Neural progenitor cell (in vitro differentiated cells): ENCODE measurements around the gene LMAN2. TPM values are rescaled to one million over a fixed set of nuclear protein-coding genes. Genes with fewer than 3 reads are reported as not detected.

Experiments used
- DNase-seq: peaks from one replicate; pipeline ENCODE4 v3.0.0-alpha.2; 2016; ENCODE audit warnings: low spot score
- H2AFZ ChIP-seq: fragments of 200-600 bp; sonication (generic); replicated peaks from 2 replicates; pipeline ENCODE4 v1.6.1; 2016; ENCODE audit warnings: antibody characterized with exemption
- H3F3A ChIP-seq: fragments of 200-600 bp; sonication (generic); 2 replicates; pipeline ENCODE4 v1.6.1; 2016; ENCODE audit warnings: antibody characterized with exemption, low read depth
- H3K27ac ChIP-seq: fragments of 200-600 bp; sonication (generic); 2 replicates; pipeline ENCODE4 v1.5.1; 2016; ENCODE audit warnings: mild to moderate bottlenecking
- H3K27me3 ChIP-seq: fragments of 200-600 bp; sonication (generic); 2 replicates; pipeline ENCODE4 v1.6.1; 2016; ENCODE audit warnings: mild to moderate bottlenecking, moderate library complexity
- H3K36me3 ChIP-seq: fragments of 200-600 bp; sonication (generic); 2 replicates; pipeline ENCODE4 v1.5.1; 2016
- H3K4me1 ChIP-seq: fragments of 200-600 bp; sonication (generic); 2 replicates; pipeline ENCODE4 v1.6.1; 2016; ENCODE audit warnings: mixed run types
- H3K4me2 ChIP-seq: fragments of 200-600 bp; sonication (generic); 2 replicates; pipeline ENCODE4 v1.6.1; 2016
- H3K4me3 ChIP-seq: fragments of 200-600 bp; sonication (generic); 2 replicates; pipeline ENCODE4 v1.5.1; 2016
- H3K79me2 ChIP-seq: fragments of 200-600 bp; sonication (generic); 2 replicates; pipeline ENCODE4 v1.6.1; 2016; ENCODE audit warnings: low read depth
- H3K9ac ChIP-seq: fragments of 200-600 bp; sonication (generic); 2 replicates; pipeline ENCODE4 v1.6.1; 2016
- H3K9me3 ChIP-seq: fragments of 200-600 bp; sonication (generic); 2 replicates; pipeline ENCODE4 v1.5.1; 2016; ENCODE audit warnings: low read depth
- H4K20me1 ChIP-seq: fragments of 200-600 bp; sonication (generic); 2 replicates; pipeline ENCODE4 v1.6.1; 2016; ENCODE audit warnings: low read depth
- H3K27ac Mint-ChIP-seq: 3 replicates; pipeline ENCODE4 v1.8.0; 2021; ENCODE audit warnings: mixed read lengths
- H3K27me3 Mint-ChIP-seq: 2 replicates; pipeline ENCODE4 v1.8.0; 2022; ENCODE audit warnings: low read depth, mild to moderate bottlenecking, inconsistent platforms, moderate library complexity, mixed read lengths; ENCODE audit not compliant: insufficient read depth
- H3K36me3 Mint-ChIP-seq: 3 replicates; pipeline ENCODE4 v1.8.0; 2021; ENCODE audit warnings: mixed read lengths
- H3K4me1 Mint-ChIP-seq: 3 replicates; pipeline ENCODE4 v1.8.0; 2021; ENCODE audit warnings: mixed read lengths
- H3K4me3 Mint-ChIP-seq: 3 replicates; pipeline ENCODE4 v1.8.0; 2021; ENCODE audit warnings: mild to moderate bottlenecking, moderate library complexity, mixed read lengths
- H3K9me3 Mint-ChIP-seq: 3 replicates; pipeline ENCODE4 v1.8.0; 2020; ENCODE audit warnings: mixed read lengths
- CTCF ChIP-seq: fragments of 200-600 bp; sonication (generic); IDR thresholded peaks from 2 replicates; pipeline ENCODE4 v1.5.1; 2017; ENCODE audit warnings: antibody characterized with exemption, mild to moderate bottlenecking
- EZH2 ChIP-seq: fragments of 200-600 bp; sonication (generic); IDR thresholded peaks from 2 replicates; pipeline ENCODE4 v1.6.1; 2017; ENCODE audit warnings: antibody characterized with exemption, mild to moderate bottlenecking, moderate library complexity
- EZH2phosphoT487 ChIP-seq: fragments of 200-600 bp; sonication (generic); IDR thresholded peaks from 2 replicates; pipeline ENCODE4 v1.6.1; 2017; ENCODE audit warnings: antibody characterized with exemption
- total RNA-seq: library from RNA; depleted of rRNA; stranded (reverse); fragments of >200 nt; gene quantifications from 2 replicates; pipeline ENCODE4 v1.2.3, GENCODE V29; 2015; ENCODE audit warnings: low replicate concordance

The LMAN2 gene
- total RNA-seq, 1 donor from 2014 or later = 96.5 TPM

- peaks cover 17% of the 10 kb centered on the region for H3K27me3 Mint-ChIP-seq
- no peaks in the 10 kb centered on the region for H3K9me3 Mint-ChIP-seq
- Histone ChIP-seq H3K9ac (no peak overlapping the region), H4K20me1 (no peaks in the 10 kb centered on the region), H3K9me3 (no peaks in the 10 kb centered on the region), H3K27me3 (peaks cover 26% of the 10 kb centered on the region), H3F3A (peaks cover 54% of the 10 kb centered on the region), H3K4me1 (peaks cover 19% of the 10 kb centered on the region), H3K27ac (no peak overlapping the region), H2AFZ (no peak overlapping the region), H3K4me2 (no peak overlapping the region), H3K36me3 (no peaks in the 10 kb centered on the region), H3K79me2 (no peaks in the 10 kb centered on the region), H3K4me3 (no peak overlapping the region)
- peak; percentile 58 for DNase-seq
- peaks cover 2% of the 10 kb centered on the region for H3K36me3 Mint-ChIP-seq
- peak overlapping the region; percentile 84 for H3K27ac Mint-ChIP-seq
- TF ChIP-seq EZH2 (no peak), CTCF (peak; percentile 65), EZH2phosphoT487 (no peak)
- H3K4me3 Mint-ChIP-seq = peak overlapping the region; percentile 79
- peaks cover 39% of the 10 kb centered on the region for H3K4me1 Mint-ChIP-seq
Measured at GRCh38 chr5:177368869-177369644, 17.6 kb upstream of the LMAN2 start.

DNA sequence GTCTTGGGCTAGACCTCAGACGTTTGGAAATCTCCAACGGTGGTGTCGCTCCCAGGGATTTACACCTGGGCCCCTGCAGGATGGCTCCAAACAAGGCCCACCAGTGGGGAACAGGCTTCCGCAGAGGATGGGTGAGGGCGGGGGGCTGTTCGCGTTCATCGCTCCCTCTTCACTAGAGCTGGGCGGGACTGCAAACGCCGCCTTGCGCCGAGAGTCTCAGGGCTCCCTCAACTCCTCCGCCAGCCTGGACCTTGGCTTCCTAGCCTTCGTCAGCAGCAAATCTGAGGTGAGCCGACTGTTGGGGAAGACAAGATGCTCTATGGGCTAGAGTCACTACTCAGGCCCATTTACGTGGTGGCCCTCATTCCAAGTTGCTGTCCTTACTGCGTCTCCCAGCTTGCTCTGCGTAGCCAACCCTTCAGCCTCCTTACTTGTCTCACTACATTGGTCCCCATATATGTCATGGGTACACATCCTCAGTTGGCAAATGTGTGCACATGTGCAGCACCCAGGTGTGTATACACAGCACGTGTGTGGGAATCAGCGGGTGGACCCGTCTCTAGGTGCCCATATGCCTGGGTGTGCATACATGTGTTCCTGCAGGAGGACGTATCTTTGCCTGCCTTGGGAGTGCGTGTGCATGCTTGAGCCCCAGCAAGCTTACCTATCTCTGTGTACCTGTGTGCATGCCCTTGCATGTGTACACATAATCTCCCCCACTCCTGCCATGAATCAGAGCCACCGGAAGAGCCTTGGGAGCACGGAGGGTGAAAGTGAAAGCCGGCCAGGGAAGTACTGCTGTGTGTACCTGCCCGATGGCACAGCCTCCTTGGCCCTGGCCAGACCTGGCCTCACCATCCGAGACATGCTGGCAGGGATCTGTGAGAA lies 16.8 kb upstream of the LMAN2 start:
- Histone ChIP-seq H3K9me3 (no peaks in the 10 kb centered on the region), H4K20me1 (no peaks in the 10 kb centered on the region), H3K9ac (no peak overlapping the region), H2AFZ (no peak overlapping the region), H3K4me3 (no peak overlapping the region), H3K4me2 (peak overlapping the region; percentile 79), H3K36me3 (no peaks in the 10 kb centered on the region), H3K27me3 (peaks cover 32% of the 10 kb centered on the region), H3F3A (peaks cover 47% of the 10 kb centered on the region), H3K27ac (no peak overlapping the region), H3K79me2 (no peaks in the 10 kb centered on the region), H3K4me1 (peaks cover 19% of the 10 kb centered on the region)
- no peak for DNase-seq
- H3K36me3 Mint-ChIP-seq = peaks cover 2% of the 10 kb centered on the region
- H3K4me3 Mint-ChIP-seq = peak overlapping the region; percentile 79
- H3K9me3 Mint-ChIP-seq = no peaks in the 10 kb centered on the region
- TF ChIP-seq EZH2phosphoT487 (no peak), EZH2 (no peak), CTCF (no peak)
- peaks cover 45% of the 10 kb centered on the region for H3K4me1 Mint-ChIP-seq
- peaks cover 20% of the 10 kb centered on the region for H3K27me3 Mint-ChIP-seq
- no peak overlapping the region for H3K27ac Mint-ChIP-seq

DNA sequence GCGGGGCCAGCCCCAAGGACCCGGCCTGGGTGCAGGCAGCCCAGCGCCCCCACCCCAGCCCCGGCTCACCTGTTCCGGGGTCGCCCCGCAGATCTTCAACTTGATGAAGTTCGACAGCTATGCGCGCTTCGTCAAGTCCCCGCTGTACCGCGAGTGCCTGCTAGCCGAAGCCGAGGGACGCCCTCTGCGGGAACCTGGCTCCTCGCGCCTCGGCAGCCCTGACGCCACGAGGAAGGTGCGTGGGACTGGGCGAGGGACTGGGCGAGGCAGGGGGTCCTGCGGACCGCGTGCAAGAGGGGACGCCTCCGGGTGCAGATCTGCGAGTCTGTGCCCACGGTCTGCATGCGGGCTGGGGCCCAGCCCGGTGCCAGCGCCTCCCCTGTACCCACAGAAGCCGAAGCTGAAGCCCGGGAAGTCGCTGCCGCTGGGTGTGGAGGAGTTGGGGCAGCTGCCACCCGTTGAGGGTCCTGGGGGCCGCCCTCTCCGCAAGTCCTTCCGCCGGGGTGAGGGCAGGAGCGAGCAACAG lies 15.9 kb upstream of the LMAN2 start:
- H3F3A ChIP-seq = peaks cover 51% of the 10 kb centered on the region
- H3K36me3 ChIP-seq = no peaks in the 10 kb centered on the region
- H3K4me3 ChIP-seq = peak overlapping the region; percentile 50
- peaks cover 24% of the 10 kb centered on the region for H3K4me1 ChIP-seq
- Mint-ChIP-seq H3K9me3 (no peaks in the 10 kb centered on the region), H3K36me3 (no peaks in the 10 kb centered on the region), H3K27me3 (peaks cover 20% of the 10 kb centered on the region), H3K27ac (no peak overlapping the region), H3K4me1 (peaks cover 49% of the 10 kb centered on the region), H3K4me3 (peak overlapping the region; percentile 89)
- peaks cover 37% of the 10 kb centered on the region for H3K27me3 ChIP-seq
- no peak for DNase-seq
- no peaks in the 10 kb centered on the region for H3K79me2 ChIP-seq
- H2AFZ ChIP-seq = peak overlapping the region; percentile 29
- H3K27ac ChIP-seq = no peak overlapping the region
- no peaks in the 10 kb centered on the region for H3K9me3 ChIP-seq
- no peak overlapping the region for H3K9ac ChIP-seq
- no peak for TF ChIP-seq EZH2phosphoT487
- H3K4me2 ChIP-seq = peak overlapping the region; percentile 79
- H4K20me1 ChIP-seq = no peaks in the 10 kb centered on the region
